H9 (cell line): ENCODE measurements around the gene CCR7. TPM values are rescaled to one million over a fixed set of nuclear protein-coding genes. Genes with fewer than 3 reads are reported as not detected.

Source experiments
- DNase-seq: peaks from one replicate; pipeline ENCODE4 v3.0.0-alpha.2; 2017
- H2AFZ ChIP-seq: one replicate; pipeline ENCODE4 v1.6.1; 2013; ENCODE audit warnings: mild to moderate bottlenecking, low read length, control low read depth, moderate library complexity
- H2AK5ac ChIP-seq: 2 replicates; pipeline ENCODE4 v1.6.1; 2013; ENCODE audit warnings: low read length, control low read depth, mixed read lengths; ENCODE audit not compliant: insufficient read length
- H2BK120ac ChIP-seq: one replicate; pipeline ENCODE4 v1.6.1; 2013; ENCODE audit warnings: low read depth, mild to moderate bottlenecking, low read length, control low read depth, inconsistent platforms; ENCODE audit not compliant: poor library complexity, severe bottlenecking
- H2BK12ac ChIP-seq: 2 replicates; pipeline ENCODE4 v1.6.1; 2013; ENCODE audit warnings: low read length, control low read depth, mixed read lengths, low read depth; ENCODE audit not compliant: insufficient read length
- H2BK15ac ChIP-seq: 2 replicates; pipeline ENCODE4 v1.6.1; 2013; ENCODE audit warnings: low read depth, low read length, control low read depth
- H2BK20ac ChIP-seq: one replicate; pipeline ENCODE4 v1.6.1; 2013; ENCODE audit warnings: low read depth, mild to moderate bottlenecking, low read length, control low read depth, inconsistent platforms; ENCODE audit not compliant: poor library complexity, severe bottlenecking
- H2BK5ac ChIP-seq: 2 replicates; pipeline ENCODE4 v1.6.1; 2013; ENCODE audit warnings: low read length, control low read depth, mixed read lengths; ENCODE audit not compliant: insufficient read length
- H3K14ac ChIP-seq: 2 replicates; pipeline ENCODE4 v1.6.1; 2013; ENCODE audit warnings: low read length, control low read depth; ENCODE audit not compliant: insufficient read depth
- H3K18ac ChIP-seq: 2 replicates; pipeline ENCODE4 v1.6.1; 2013; ENCODE audit warnings: low read depth, mild to moderate bottlenecking, mixed read lengths, low read length, control low read depth; ENCODE audit not compliant: insufficient read length
- H3K23ac ChIP-seq: 2 replicates; pipeline ENCODE4 v1.6.1; 2013; ENCODE audit warnings: low read length, control low read depth, mixed read lengths, low read depth; ENCODE audit not compliant: insufficient read length
- H3K23me2 ChIP-seq: 2 replicates; pipeline ENCODE4 v1.6.1; 2013; ENCODE audit warnings: low read depth, mild to moderate bottlenecking, mixed read lengths, low read length, control low read depth; ENCODE audit not compliant: insufficient read length, poor library complexity, severe bottlenecking
- H3K27ac ChIP-seq: 2 replicates; pipeline ENCODE4 v1.5.1; 2013; ENCODE audit warnings: low read length, control low read depth, mixed read lengths, low read depth; ENCODE audit not compliant: insufficient read length
- H3K27me3 ChIP-seq: 2 replicates; pipeline ENCODE4 v1.6.1; 2013; ENCODE audit warnings: low read length, control low read depth, inconsistent platforms; ENCODE audit not compliant: insufficient read depth
- H3K4ac ChIP-seq: 2 replicates; pipeline ENCODE4 v1.6.1; 2013; ENCODE audit warnings: low read depth, mild to moderate bottlenecking, control low read depth, inconsistent platforms, low read length, moderate library complexity
- H3K4me1 ChIP-seq: 2 replicates; pipeline ENCODE4 v1.6.1; 2013; ENCODE audit warnings: low read length, control low read depth, inconsistent platforms; ENCODE audit not compliant: insufficient read depth
- H3K4me2 ChIP-seq: 2 replicates; pipeline ENCODE4 v1.6.1; 2013; ENCODE audit warnings: low read length, control low read depth, mixed read lengths; ENCODE audit not compliant: insufficient read length, insufficient read depth
- H3K56ac ChIP-seq: 2 replicates; pipeline ENCODE4 v1.6.1; 2013; ENCODE audit warnings: low read depth, mild to moderate bottlenecking, mixed read lengths, low read length, control low read depth; ENCODE audit not compliant: insufficient read length
- H3K79me1 ChIP-seq: 2 replicates; pipeline ENCODE4 v1.6.1; 2013; ENCODE audit warnings: low read depth, mild to moderate bottlenecking, moderate library complexity, low read length, control low read depth, inconsistent platforms; ENCODE audit not compliant: insufficient read depth, poor library complexity, severe bottlenecking
- H3K79me2 ChIP-seq: 2 replicates; pipeline ENCODE4 v1.6.1; 2013; ENCODE audit warnings: low read length, control low read depth, inconsistent platforms; ENCODE audit not compliant: insufficient read depth
- H3K9ac ChIP-seq: 2 replicates; pipeline ENCODE4 v1.6.1; 2013; ENCODE audit warnings: low read length, control low read depth, mixed read lengths; ENCODE audit not compliant: insufficient read length; ENCODE audit errors: extremely low read depth
- H3K9me3 ChIP-seq: one replicate; pipeline ENCODE4 v1.6.1; 2013; ENCODE audit warnings: low read depth, low read length, inconsistent platforms; ENCODE audit not compliant: control insufficient read depth
- H3T11ph ChIP-seq: one replicate; pipeline ENCODE4 v1.6.1; 2013; ENCODE audit warnings: mild to moderate bottlenecking, low read length, control low read depth, inconsistent platforms
- H4K20me1 ChIP-seq: one replicate; pipeline ENCODE4 v1.6.1; 2013; ENCODE audit not compliant: control insufficient read depth, insufficient read length, insufficient read depth
- H4K5ac ChIP-seq: 2 replicates; pipeline ENCODE4 v1.6.1; 2013; ENCODE audit warnings: low read depth, mild to moderate bottlenecking, mixed read lengths, low read length, control low read depth; ENCODE audit not compliant: insufficient read length
- H4K8ac ChIP-seq: replicated peaks from 2 replicates; pipeline ENCODE4 v1.6.1; 2013; ENCODE audit warnings: low read length, control low read depth, mixed read lengths, low read depth; ENCODE audit not compliant: insufficient read length
- H4K91ac ChIP-seq: 2 replicates; pipeline ENCODE4 v1.6.1; 2013; ENCODE audit warnings: low read depth, mild to moderate bottlenecking, moderate library complexity, mixed read lengths, low read length, control low read depth; ENCODE audit not compliant: insufficient read length
- H3K27ac Mint-ChIP-seq, 3 experiments: 2 replicates in 2 of 3; 3 replicates in 1 of 3; pipeline ENCODE4 v1.8.0; 2020 to 2021; ENCODE audit warnings: mixed read lengths in 3 of 3, mild to moderate bottlenecking in 1 of 3, moderate library complexity in 1 of 3
- H3K27me3 Mint-ChIP-seq: 2 replicates; pipeline ENCODE4 v1.8.0; 2021; ENCODE audit warnings: low read depth, mild to moderate bottlenecking, moderate library complexity, mixed read lengths
- H3K36me3 Mint-ChIP-seq, 3 experiments: 2 replicates in 2 of 3; 3 replicates in 1 of 3; pipeline ENCODE4 v1.8.0; 2020 to 2021; ENCODE audit warnings: low read depth in 3 of 3, mixed read lengths in 3 of 3; ENCODE audit not compliant: insufficient read depth in 1 of 3
- H3K4me1 Mint-ChIP-seq, 2 experiments: 2 replicates each; pipeline ENCODE4 v1.8.0; 2020; ENCODE audit warnings: mixed read lengths in 2 of 2
- H3K4me3 Mint-ChIP-seq, 2 experiments: 2 replicates in 1 of 2; 3 replicates in 1 of 2; pipeline ENCODE4 v1.8.0; 2020 to 2021; ENCODE audit warnings: mild to moderate bottlenecking in 2 of 2, mixed read lengths in 2 of 2, moderate library complexity in 1 of 2
- H3K9me3 Mint-ChIP-seq, 2 experiments: 2 replicates in 1 of 2; 3 replicates in 1 of 2; pipeline ENCODE4 v1.8.0; 2020; ENCODE audit warnings: mild to moderate bottlenecking in 2 of 2, mixed read lengths in 2 of 2, moderate library complexity in 1 of 2
- CTCF ChIP-seq: fragments of 200-600 bp; sonication (generic); conservative IDR thresholded peaks from 3 replicates; pipeline ENCODE4 v1.8.0; 2021; ENCODE audit warnings: antibody characterized with exemption, mild to moderate bottlenecking
- WGBS: extraction: QIAGEN DNeasy Blood & Tissue Kit; methylation state at CpG from one replicate; pipeline ENCODE4 v1.1.7; 2013; ENCODE audit warnings: missing lambda C conversion rate, low lambda C conversion rate, mixed read lengths; ENCODE audit not compliant: insufficient read length; ENCODE audit errors: extremely low coverage; 5-methylcytosine and 5-hydroxymethylcytosine counted together
- total RNA-seq: library from RNA; stranded (reverse); gene quantifications from 2 replicates; pipeline ENCODE4 v1.2.1, GENCODE V29; 2021

Gene CCR7
- total RNA-seq, 1 experiment from 2014 or later: 0.31 TPM

GRCh38 chr17:40515491-40516041 is 49.7 kb downstream of the CCR7 start:
- no peak overlapping the region for H3K4me2 ChIP-seq
- Mint-ChIP-seq H3K27ac (no peak overlapping the region), H3K9me3 (no peaks in the 10 kb centered on the region), H3K27me3 (peaks cover 15% of the 10 kb centered on the region), H3K36me3 (no peaks in the 10 kb centered on the region; a peak in 1 of 7 replicates), H3K4me3 (no peak overlapping the region), H3K4me1 (peaks cover 19 to 22% of the 10 kb centered on the region in 2 experiments)
- no CpG with 5 or more reads among the region's 11 CpGs for WGBS
- H3K79me1 ChIP-seq: no peaks in the 10 kb centered on the region
- no peak overlapping the region for H3K56ac ChIP-seq
- no peaks in the 10 kb centered on the region for H3K79me2 ChIP-seq
- H3K23ac ChIP-seq: no peak overlapping the region
- H3K27ac ChIP-seq: no peak overlapping the region
- DNase-seq: no peak
- H2BK5ac ChIP-seq: no peak overlapping the region
- H2AFZ ChIP-seq: no peak overlapping the region
- no peak overlapping the region for H4K8ac ChIP-seq
- no peak overlapping the region for H2BK15ac ChIP-seq
- H3T11ph ChIP-seq: no peak overlapping the region
- H3K18ac ChIP-seq: no peak overlapping the region
- H2BK120ac ChIP-seq: no peak overlapping the region
- H3K4me1 ChIP-seq: peaks cover 4% of the 10 kb centered on the region; the same call in 1 of the 2 replicates
- no peak overlapping the region for H3K4ac ChIP-seq
- no peak overlapping the region for H2BK12ac ChIP-seq
- H3K9ac ChIP-seq: no peak overlapping the region
- H3K14ac ChIP-seq: no peak overlapping the region
- H4K91ac ChIP-seq: no peak overlapping the region
- H4K20me1 ChIP-seq: no peaks in the 10 kb centered on the region
- no peak overlapping the region for H2AK5ac ChIP-seq
- H3K27me3 ChIP-seq: no peaks in the 10 kb centered on the region
- TF ChIP-seq CTCF: no peak
- no peak overlapping the region for H2BK20ac ChIP-seq
- no peaks in the 10 kb centered on the region for H3K9me3 ChIP-seq
- no peaks in the 10 kb centered on the region for H3K23me2 ChIP-seq
- no peak overlapping the region for H4K5ac ChIP-seq
